ENCODE data around the gene DNAJC12. TPM values are rescaled to one million over a fixed set of nuclear protein-coding genes. Genes with fewer than 3 reads are reported as not detected.
A peak's percentile ranks its signal among the peaks of the same experiment; 100 is the strongest.

The DNAJC12 gene
- total and polyA plus RNA-seq, 2 of the 8 experiments (the other 6 are each of a cell fraction or from before 2014, with no cell fraction given): 0.86 to 4.2 TPM

DNA sequence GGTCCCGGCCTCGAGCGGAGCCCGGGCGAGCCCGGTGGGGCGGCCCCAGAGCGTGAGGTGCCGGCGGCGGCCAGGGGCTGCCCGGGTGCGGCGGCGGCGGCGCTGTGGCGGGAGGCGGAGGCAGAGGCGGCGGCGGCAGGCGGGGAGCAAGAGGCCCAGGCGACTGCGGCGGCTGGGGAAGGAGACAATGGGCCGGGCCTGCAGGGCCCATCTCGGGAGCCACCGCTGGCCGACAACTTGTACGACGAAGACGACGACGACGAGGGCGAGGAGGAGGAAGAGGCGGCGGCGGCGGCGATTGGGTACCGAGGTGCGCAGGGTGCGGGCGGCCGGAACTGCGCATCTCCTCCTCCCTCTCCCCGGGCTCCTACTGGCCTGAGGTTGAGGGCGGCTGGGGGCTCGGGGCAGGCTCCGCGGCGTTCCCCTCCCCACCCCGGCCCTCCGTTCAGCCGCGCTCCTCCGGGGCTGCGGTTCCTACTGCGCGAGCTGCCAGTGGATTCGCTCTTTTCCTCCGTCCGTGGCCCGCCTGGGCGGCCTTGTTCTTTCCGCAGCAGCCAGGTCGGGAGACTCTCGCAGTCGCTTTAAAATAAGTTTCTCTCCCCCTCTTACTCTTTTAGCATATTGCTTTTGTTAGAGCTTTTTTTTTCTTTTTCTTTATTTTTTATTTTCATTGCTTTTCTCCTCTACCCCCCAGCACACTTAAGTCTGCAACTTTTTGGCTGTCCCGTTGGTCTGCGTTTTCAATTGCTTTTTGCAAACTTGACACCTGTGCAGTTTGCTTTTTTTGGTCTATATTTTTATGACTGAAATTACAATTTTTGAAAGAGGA is 47.1 kb upstream of the DNAJC12 start:
- Histone ChIP-seq H2BK120ac (replicated peaks; ENCODE audit: low read depth, low read length) (peak overlapping the region; percentile 87), H3K14ac (ENCODE audit: insufficient read length) (no peak overlapping the region), H3K4ac (replicated peaks; ENCODE audit: insufficient read length, low read depth, low read length) (no peak overlapping the region), H3K4me3 (ENCODE audit: extremely low read depth in 1 of 4, insufficient read depth in 2 of 4, low read depth in 3 of 4, low read length in 4 of 4) (peak overlapping the region; percentile 90 to 100 (median 94)), H3K56ac (replicated peaks; ENCODE audit: insufficient read length, low read depth, low read length) (peak overlapping the region; percentile 46), H3K27ac (ENCODE audit: low read depth, low read length) (peak overlapping the region; percentile 77), H2AK5ac (ENCODE audit: low read depth, low read length) (no peak overlapping the region), H2BK15ac (ENCODE audit: low read length) (no peak overlapping the region), H4K8ac (ENCODE audit: extremely low read depth, insufficient read depth, low read length) (peak overlapping the region; percentile 93; the same call in 1 of the 2 replicates), H3K9ac (replicated peaks in 1 of 4; ENCODE audit: extremely low read depth in 1 of 4, low read depth in 3 of 4, low read length in 3 of 4) (peak overlapping the region; percentile 66 to 94 (median 80)), H3K79me1 (ENCODE audit: low read depth, low read length) (no peaks in the 10 kb centered on the region), H4K91ac (replicated peaks; ENCODE audit: insufficient read length, low read length) (no peak overlapping the region), H2BK12ac (ENCODE audit: low read depth, low read length) (no peak overlapping the region), H3K23me2 (ENCODE audit: low read depth, low read length) (no peaks in the 10 kb centered on the region), H2BK5ac (ENCODE audit: low read depth, low read length) (no peak overlapping the region), H4K5ac (ENCODE audit: insufficient read length, low read depth, low read length) (peak overlapping the region; percentile 94), H2AFZ (ENCODE audit: low read length) (no peak overlapping the region), H3K79me2 (ENCODE audit: control insufficient read depth in 1 of 2, insufficient read depth in 2 of 2, low read length in 2 of 2) (peaks cover 22 to 52% of the 10 kb centered on the region in 2 experiments; a peak in 3 of 4 replicates), H4K20me1 (replicated peaks in 1 of 2; ENCODE audit: control insufficient read depth in 1 of 2, insufficient read depth in 2 of 2, low read length in 2 of 2) (peaks cover 8 to 9% of the 10 kb centered on the region in 2 experiments), H3K23ac (ENCODE audit: insufficient read length) (no peak overlapping the region), H3K18ac (ENCODE audit: extremely low read depth, low read length) (no peak overlapping the region; the same call in 1 of the 2 replicates), H3K36me3 (ENCODE audit: control insufficient read depth in 2 of 4, insufficient read depth in 4 of 4, low read length in 3 of 4) (peaks cover 12 to 40% (median 24%) of the 10 kb centered on the region in 4 experiments), H3K4me2 (ENCODE audit: insufficient read depth in 1 of 2, low read depth in 2 of 2, low read length in 2 of 2) (peak overlapping the region; percentile 70 to 83; a peak in 3 of 4 replicates), H3K27me3 (replicated peaks in 1 of 4; ENCODE audit: control insufficient read depth in 3 of 4, extremely low read depth in 1 of 4, insufficient read depth in 3 of 4, low read length in 3 of 4) (no peaks in the 10 kb centered on the region), H3K4me1 (replicated peaks in 1 of 4; ENCODE audit: control insufficient read depth in 3 of 4, insufficient read depth in 4 of 4, low read length in 3 of 4) (peaks cover 0 to 6% (median 5%) of the 10 kb centered on the region in 4 experiments; a peak in 5 of 7 replicates), H2BK20ac (ENCODE audit: low read length) (no peak overlapping the region), H3K9me3 (ENCODE audit: insufficient read depth in 2 of 2, low read depth in 1 of 2, low read length in 1 of 2) (no peaks in the 10 kb centered on the region)
- ChIA-PET POLR2A (ENCODE audit: partially characterized antibody) (interaction anchor here (0.6 to 4.9 kb wide), 18 partner anchors 9 to 566 kb away, joined by 3 to 41 read pairs (median 4); no protein-coding TSS in a partner anchor), CTCF (ENCODE audit: partially characterized antibody) (interaction anchor here (0.6 to 2.1 kb wide), 9 partner anchors 23 to 462 kb away, joined by 3 to 17 read pairs (median 4); no protein-coding TSS in a partner anchor)
- FAIRE-seq: no peak
- WGBS, 2 experiments (ENCODE audit: extremely low coverage in 1 of 2, insufficient coverage in 1 of 2, insufficient read length in 1 of 2, insufficient replicate concordance in 2 of 2, low coverage in 1 of 2, low lambda C conversion rate in 2 of 2, missing lambda C conversion rate in 1 of 2): 0% methylated on average over 44 of the region's 73 CpGs; no CpG with 5 or more reads in 1 of the 2 experiments
- peak in 1 of 2 experiments; percentile 81 for DNase-seq (ENCODE audit: low read depth in 1 of 2, low spot score in 2 of 2)
- TF ChIP-seq TAF1 (IDR thresholded peaks at IDR 0.05; ENCODE audit: low read depth, low read length): no peak
- no peak; the same call in 1 of the 2 replicates for TF ChIP-seq RBBP5 (IDR thresholded peaks at IDR 0.05; ENCODE audit: borderline replicate concordance, low read depth, low read length)
- peak; percentile 18 for TF ChIP-seq KDM4A (IDR thresholded peaks at IDR 0.05; ENCODE audit: low read depth, low read length, severe bottlenecking)
